HG02588 (cell line): ENCODE results near the gene MYRFL.
"Not testable (repeated sequence)": the region's sequence is repeated elsewhere in the genome, so short reads cannot be mapped to it uniquely, and the experiment has no call there.

Source experiments
- ATAC-seq: cut with Tn5 transposase; IDR thresholded peaks from one replicate; pipeline ENCODE4 v1.9.1; 2021; ENCODE audit warnings: mild to moderate bottlenecking, moderate library complexity; ENCODE audit not compliant: unreplicated experiment

MYRFL gene

DNA sequence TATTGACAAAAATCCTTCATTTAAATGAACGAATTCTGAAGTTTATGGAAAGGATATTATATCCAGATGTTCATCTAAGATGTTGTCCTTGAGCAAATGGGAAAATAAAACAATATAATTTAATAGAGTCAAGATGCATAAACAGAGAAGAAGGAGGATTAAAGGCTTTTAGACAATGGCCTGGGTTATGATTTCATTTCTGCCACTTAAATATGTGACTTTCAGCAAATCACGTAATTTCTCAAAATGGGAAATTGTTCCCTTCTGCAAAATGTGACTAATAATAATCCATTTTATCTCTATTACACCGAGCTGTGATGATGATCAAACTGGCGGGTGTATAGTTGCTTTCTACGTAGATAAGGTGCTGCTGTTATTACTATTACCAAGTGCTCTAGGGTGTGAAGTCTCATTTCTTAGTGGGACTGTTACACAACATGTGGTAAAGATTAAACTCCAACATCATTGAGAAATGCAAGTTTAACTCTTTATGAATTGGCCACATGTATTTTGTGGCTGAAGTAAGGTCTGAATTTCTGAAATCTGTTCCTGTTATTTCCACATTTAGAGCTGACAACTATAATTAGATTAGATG, 157.0 kb downstream of the MYRFL start:
- no peak for ATAC-seq

DNA sequence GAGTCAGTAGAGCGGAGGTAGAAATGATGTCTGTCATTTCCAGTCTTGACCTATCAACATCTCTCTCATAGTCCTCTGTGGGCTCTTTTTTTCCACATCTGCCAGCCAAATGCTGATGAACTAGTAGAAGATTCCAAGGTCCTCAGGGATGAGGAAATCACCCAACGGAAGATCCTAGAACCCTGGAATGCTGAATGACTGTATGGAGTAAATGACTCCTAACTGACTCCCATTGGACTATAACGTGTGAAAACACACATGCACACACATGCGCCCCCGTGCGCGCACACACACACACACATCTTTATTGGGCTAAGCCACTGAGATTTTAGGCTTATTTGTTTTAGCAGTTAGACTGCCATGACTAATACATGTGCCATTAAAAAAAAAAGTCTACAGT, 159.2 kb downstream of the MYRFL start:
- ATAC-seq: no peak

DNA sequence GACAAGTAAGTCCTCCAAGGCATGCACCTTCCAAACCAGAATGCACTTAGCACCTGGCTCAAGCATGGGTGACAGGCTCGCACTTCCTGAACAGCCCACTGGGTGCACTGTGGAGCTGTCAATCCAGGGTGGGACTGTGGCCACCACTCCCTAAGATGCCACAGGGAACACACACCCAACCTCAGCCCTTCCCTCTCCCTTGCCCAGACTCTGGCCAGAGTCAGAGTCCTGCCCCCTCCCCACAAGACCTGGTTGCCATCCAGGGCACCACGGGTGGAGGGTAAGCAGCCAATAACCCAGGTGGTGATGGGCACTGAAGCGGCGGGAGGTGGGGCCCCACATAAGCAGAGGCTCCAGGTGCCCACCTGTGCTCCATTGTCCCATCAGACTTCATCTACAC, 160.6 kb downstream of the MYRFL start:
- ATAC-seq: peak; percentile 65

DNA sequence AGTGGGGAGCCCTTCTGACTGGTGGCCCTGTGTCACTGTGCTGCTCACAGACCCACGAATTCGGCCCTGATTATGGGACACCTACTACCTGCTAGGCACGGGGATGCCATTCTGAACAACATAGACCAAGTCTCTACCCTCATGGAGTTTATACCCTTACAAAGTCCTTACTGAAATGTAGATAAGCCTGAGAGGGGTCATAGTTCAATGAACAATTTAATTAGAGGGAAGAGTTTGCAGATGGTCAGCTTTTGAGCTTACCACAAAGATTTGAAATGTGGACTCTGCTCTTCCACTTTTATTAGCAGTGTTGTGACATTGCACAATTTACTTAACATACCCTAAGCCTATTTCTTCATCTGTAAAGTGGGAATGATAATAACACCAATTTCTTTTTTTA, 161.1 kb downstream of the MYRFL start:
- ATAC-seq: no peak

DNA sequence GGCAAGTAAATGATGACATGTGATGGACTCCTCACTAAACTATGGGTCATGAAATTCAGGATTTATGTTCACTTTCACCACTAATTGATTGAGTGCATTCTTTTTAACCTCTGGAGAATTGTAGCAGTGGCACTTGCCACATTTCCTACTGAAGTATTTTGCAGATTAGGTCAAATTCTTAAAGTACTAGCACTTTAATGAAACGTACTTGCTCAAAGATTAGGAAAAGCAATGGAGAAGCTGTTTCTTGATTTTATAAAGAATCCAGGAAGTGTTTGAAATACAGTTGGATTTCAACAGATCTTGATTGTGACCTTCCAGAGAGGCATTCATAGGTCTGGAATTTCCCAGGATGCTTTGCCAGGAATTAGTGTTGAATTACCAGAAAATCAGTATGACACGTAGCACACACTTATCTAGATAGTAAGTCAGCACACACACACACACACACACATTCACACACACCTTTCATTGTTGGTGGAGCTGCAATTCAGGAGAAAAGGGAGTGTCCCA, 162.6 kb downstream of the MYRFL start:
- ATAC-seq: no peak

DNA sequence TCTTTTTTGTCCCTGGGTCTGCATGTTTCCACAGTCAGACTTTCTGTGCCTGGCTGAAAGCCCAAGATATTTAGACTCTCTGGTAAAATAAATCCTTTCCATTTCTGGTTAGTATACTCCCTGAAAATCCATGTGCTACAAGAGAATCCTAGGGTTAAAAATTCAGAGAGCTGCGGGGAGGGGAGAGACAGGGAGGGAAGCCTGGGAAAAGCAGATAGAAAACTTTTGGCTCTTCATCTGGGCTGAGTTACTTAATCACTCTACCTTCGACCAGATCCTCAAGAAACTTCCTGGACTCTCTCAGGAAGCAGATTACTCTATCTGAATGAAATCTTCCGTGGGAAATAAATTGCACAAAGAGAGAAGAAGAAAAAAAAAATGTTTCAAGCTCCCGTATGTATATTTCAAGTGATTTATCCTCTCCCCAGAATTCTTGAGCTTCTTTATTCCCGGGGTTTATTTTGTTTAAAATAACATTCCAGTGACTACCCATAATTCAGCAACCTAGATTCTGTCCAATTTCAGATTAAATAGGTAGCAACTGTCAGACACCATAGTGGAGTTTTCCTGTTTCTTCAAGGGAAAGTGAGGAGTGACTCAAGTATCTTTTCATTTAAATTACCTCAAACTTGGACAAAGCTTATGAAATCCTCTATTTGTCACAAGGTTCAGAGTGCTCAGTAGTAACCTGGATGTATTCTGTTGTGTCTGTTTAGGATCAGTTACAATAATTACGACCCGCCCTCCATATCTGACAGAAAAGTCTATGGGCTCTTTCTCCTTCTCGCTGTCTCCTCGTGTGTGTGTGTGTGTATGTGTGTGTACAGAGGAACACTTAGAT, 163.7 kb downstream of the MYRFL start:
- ATAC-seq: no peak

DNA sequence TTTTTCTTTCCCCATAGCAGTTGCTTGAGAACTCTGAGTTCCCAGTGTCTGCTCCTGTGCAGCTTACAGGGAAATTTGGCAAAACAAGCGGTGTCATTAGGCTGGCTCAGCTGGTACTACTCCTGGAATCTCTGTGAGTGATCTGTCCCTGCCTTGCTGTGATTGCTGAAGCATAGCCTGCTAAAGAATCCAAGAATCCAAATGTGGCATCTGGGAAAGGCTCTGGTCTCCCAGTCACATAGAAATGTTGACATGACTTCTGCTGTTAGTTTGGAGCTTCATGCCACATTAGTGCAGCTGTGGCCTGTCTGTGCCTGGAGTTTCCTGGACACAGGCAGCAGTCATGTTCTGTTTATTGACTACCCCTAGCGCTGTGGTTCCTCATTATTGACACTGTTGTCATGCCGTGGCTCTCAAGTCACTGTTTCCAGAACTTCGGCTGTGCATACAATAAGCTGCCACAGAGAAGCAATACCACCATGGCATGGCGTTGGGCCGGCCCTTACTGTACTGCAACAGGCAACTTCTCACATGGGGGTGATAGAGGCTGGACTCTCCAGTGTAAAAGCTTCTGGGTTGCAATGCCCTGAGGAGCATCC, 166.8 kb downstream of the MYRFL start:
- ATAC-seq: no peak

DNA sequence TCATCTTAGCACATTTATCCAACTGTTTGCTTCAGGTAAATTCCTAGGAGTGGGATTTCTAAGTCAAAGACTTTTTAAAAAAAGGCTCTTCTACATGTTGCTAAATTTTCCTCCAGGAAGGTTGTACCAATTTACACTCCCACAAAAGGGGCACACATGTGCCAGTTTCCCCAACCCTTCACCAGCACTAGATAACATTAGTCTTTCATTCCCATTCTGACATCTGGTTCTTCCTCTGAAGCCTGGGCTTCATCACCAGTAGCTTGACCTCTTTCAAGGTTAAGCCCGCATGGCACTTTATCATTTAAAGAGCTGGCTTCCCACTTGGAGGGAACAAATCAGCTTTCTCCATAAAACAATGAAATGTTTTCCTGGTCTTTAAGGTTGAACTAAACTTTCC, 168.4 kb downstream of the MYRFL start:
- no peak for ATAC-seq

DNA sequence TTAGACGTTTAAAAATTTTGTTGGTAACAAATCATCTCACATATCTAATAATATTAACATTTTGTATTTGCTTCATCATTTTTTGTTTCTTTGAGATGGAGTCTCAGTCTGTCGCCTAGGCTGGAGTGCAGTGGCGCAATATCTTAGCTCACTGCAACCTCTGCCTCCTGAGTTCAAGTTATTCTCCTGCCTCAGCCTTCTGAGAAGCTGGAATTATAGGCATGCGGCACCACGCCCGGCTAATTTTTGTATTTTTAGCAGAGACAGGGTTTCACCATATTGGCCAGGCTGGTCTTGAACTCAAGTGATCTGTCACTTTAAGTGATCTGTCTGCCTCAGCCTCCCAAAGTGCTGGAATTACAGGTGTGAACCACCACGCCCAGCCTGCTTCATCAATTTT, 169.1 kb downstream of the MYRFL start:
- not testable (repeated sequence) for ATAC-seq

DNA sequence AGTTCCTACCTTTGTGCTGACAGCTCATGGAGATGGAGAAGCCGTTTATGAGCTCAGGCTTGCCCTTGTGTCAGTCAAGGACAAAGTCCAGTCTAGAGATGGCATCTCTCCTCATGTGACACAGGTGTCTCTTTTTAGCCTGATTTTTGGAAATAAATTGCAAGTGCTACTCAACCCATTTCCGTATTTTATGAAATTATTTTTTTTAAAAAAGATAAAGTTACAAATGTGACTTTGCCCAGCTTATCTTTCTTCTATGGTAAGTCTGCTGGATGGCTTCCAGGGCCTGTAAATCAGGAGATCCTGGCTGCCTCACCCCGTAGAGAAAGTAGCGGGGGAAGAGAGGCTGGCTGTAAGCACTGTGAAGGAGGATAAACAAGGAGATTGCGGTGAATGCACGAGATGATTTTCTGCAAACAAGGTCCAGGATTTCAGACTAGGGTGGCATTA, 169.7 kb downstream of the MYRFL start:
- no peak for ATAC-seq

DNA sequence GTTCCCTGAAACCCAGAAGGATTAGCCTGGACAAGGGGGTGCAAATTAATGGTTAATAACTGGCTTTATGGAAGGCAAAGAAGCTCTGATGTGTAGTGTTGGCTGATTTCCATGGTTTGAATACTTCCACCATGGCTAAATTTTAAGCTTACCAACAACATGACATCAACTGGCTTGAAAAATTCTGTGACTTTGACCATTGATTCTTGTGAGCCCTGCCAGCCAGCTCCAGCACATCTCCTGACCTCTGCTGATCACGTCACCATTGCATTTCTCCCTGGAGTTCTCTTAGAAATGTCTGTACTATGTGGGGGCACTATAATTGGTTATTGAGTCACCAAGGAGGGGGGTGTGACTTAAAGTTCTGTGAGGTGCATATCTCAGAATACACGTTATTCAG, 171.2 kb downstream of the MYRFL start:
- no peak for ATAC-seq

DNA sequence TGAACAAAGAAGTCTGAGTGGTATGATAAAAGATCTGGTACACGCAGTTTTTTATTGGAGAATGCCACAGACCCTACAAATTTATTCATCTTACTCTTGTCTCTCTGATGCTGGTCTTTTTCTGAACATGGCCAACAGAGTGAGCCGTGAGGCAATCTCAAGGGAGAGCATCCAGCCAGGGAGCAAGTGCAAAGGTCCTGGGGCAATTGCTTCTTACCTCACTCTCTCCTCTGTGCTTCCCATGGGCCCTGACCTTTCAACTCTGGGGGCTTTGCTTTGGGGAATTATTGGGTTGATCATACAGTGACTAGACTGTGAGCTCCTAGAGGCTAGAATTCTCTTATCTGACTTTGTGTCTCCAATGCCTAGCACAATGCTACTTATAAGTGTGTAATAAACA, 171.7 kb downstream of the MYRFL start:
- no peak for ATAC-seq

DNA sequence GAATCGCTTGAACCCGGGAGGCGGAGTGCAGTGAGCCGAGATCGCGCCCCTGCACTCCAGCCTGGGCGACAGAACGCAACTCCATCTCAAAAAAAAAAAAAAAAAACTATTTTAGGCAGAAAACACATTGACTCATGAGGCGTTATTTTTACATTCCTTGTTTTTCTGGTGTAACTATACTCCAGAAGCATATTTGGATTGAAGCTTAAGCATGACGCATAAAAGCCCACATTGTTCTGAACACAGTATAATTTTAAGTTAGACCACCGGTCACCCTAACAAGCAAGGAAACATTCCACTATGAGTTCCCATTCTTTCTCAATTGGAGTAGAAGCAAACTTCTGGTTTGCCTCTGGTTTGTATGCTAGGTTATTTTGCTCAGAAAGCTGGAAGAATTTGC, 173.0 kb downstream of the MYRFL start:
- ATAC-seq: no peak

DNA sequence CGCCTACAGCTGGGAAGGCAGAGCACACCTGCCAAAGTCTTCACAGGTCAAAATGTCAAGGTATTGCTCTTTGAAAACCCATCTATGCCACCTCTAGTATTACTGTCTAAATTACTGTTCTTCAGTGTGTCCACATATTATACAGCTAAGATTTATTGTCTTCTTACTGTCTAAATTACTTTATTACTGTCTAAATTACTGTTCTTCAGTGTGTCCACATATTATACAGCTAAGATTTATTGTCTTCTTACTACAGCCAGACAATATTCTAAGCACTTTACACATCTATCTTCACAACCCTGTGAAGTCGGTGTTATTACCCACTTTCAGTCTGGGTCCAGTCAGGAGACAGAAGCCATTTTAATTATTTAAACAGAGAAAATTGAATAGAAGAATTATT, 173.9 kb downstream of the MYRFL start:
- no peak for ATAC-seq

DNA sequence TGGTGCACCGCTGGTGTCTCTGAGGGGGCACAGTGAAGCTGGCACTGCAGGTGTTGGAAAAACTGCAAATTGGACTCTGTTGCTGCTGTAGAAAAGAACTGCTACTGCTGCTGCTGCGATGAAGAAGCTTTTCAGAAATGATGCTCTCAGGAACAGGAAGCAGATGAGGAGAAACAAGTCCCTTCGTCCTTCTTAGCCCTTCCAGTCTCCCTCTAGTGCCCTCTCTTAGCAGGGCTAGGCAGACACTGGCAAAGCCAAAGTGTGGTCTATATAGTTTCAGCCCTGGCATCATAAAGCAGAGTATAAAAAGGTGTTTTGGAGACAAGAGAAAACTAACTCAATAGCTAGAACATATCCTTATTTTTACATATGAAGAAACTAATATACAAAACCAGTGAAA, 174.5 kb downstream of the MYRFL start:
- no peak for ATAC-seq

DNA sequence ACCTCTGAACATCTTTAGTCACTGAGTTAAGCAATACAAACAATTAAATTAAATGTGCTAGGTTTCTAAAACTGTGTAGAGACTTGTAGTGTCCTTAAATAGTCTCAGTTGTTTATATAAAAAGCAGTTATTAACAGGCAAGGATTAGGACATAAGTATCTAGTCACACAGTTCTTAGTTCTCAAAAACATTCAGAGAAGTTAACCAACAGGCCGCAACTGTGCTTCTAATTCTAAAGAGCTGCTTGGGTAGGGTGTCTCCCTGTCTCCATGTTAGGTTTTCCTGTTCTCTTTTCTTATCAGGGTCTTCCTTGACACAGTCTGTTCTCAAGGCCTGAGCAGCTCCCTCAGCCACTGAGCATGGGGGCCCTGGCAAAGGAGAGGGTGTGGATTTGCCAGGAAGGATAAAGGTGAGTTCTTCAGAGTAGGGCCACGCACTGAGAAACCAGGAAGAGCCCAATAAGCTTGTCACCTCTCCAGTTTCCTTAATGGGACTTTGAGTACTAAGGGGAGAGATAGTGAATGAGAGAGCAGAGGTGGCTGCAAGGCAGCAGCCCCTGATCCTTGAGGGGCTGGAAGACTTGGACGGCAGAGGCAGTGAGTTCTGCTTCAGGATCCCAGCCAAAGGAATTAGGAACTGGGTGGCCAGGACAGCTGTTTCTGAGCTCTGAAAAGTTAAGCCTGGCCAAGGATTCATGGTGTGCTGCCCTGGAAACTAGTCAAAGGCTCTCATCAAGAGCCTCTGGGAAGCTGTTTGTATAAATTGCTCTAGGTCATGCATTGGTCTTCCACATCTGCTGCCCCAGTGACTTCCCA, 177.3 kb downstream of the MYRFL start:
- no peak for ATAC-seq

DNA sequence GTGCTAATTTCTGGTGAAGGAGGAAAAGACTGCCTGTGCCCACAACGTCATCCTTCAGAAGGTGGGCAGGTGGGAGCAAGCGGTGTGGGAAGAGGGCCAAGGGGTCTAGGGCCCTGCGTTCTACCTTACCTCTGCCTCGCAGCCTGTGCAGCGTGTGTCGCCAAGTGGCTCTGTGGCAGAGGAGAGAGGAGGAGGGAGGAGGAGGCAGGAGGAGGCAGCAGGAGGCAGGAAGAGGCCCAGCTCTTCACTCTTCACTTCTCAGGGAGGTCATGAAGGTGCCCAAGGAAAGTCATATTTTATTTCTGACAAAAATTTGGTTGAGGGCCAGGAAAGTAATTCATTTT, 177.9 kb downstream of the MYRFL start:
- ATAC-seq: no peak

DNA sequence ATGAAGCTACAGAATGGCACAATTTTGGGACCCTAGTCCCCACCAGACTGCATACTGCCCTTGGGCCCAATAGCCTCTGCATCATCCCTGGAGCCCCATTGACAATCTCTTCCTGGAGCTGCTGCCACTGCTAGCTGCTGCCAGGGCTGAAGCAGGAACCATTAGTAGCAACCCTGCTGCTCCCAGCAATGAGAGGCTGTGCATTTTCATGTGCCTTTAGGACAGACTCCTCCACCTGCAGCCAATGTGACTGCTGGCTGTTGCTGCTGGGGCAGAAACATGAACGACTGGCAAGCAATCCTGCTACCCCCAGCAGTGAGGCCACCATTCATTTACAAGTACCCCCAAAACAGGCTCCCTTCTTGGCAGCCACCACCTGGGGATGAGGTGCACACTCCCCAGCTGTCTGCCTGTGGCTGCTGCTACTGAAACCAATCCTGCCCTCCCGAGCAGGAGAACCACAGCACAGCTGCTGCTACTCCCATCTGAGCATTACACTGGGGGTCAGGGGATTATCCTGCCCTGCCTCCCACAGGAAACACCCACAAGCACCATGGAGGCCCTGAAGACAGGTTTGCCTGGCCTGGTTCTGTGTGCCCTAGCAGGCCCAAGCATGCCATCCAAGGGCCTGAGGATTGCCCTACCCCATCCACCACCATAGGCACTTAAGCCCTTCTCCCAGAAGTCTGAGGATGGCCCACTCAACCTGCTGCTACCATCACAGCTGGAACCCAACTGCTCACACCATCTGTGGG, 181.0 kb downstream of the MYRFL start:
- ATAC-seq: no peak

DNA sequence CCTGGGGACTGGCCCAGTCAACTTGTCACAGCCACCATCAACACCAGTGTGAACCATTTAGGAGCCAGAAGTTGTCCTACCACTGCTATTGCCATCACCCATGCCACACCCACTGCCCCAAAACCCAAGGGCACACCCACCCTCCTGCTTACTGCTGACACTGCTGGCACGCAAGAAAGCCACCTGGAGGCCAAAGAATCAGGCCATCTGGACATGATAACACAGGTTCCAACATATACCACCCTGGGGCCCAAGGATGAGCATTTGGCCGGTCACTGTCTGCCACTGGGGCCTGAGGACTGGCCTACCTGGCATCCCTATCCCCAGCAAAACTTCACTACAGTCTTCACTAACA, 181.6 kb downstream of the MYRFL start:
- ATAC-seq: no peak

DNA sequence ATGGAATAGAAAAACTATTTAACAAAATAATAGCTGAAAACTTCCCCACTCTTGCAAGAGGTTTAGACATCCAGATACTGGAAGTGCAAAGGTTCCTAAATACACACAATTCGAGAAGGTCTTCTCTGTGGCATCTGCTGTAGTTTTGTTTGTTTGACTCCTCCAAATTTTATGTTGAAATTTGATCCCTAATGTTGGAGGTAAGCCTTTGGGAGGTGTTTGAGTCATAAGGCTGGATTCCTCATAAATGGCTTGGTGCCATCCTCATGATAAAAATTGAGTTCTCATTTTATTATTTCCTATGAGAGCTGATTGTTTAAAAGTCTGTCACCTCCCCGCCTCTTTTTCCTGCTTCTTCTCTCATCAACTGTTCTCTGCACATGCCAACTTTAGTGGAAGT, 182.7 kb downstream of the MYRFL start:
- ATAC-seq: no peak
